Hepatocyte (in vitro differentiated cells): Measurements from ENCODE around the gene PRDM16. TPM values are rescaled to one million over a fixed set of nuclear protein-coding genes. Genes with fewer than 3 reads are reported as not detected.

Experiments
- DNase-seq: peaks from one replicate; pipeline ENCODE4 v3.0.0-alpha.2; 2016; ENCODE audit warnings: low spot score
- H2AFZ ChIP-seq: fragments of 200-600 bp; sonication (generic); 2 replicates; pipeline ENCODE4 v1.6.0; 2016; ENCODE audit warnings: antibody characterized with exemption, mild to moderate bottlenecking
- H3K27ac ChIP-seq: fragments of 200-600 bp; sonication (generic); 2 replicates; pipeline ENCODE4 v1.5.1; 2016; ENCODE audit warnings: mild to moderate bottlenecking
- H3K27me3 ChIP-seq: fragments of 200-600 bp; sonication (generic); 2 replicates; pipeline ENCODE4 v1.6.1; 2016
- H3K36me3 ChIP-seq: fragments of 200-600 bp; sonication (generic); replicated peaks from 2 replicates; pipeline ENCODE4 v1.5.1; 2016; ENCODE audit warnings: low read depth; ENCODE audit not compliant: insufficient read depth
- H3K4me1 ChIP-seq: fragments of 200-600 bp; sonication (generic); 2 replicates; pipeline ENCODE4 v1.5.1; 2016; ENCODE audit warnings: mild to moderate bottlenecking, moderate library complexity; ENCODE audit not compliant: insufficient read depth
- H3K4me2 ChIP-seq: fragments of 200-600 bp; sonication (generic); 2 replicates; pipeline ENCODE4 v1.6.0; 2016
- H3K4me3 ChIP-seq: fragments of 200-600 bp; sonication (generic); 2 replicates; pipeline ENCODE4 v1.5.1; 2016; ENCODE audit warnings: mild to moderate bottlenecking
- H3K79me2 ChIP-seq: fragments of 200-600 bp; sonication (generic); 2 replicates; pipeline ENCODE4 v1.6.0; 2017; ENCODE audit warnings: mild to moderate bottlenecking
- H3K9me2 ChIP-seq: fragments of 200-600 bp; sonication (generic); replicated peaks from 2 replicates; pipeline ENCODE4 v1.6.0; 2017; ENCODE audit warnings: mild to moderate bottlenecking; ENCODE audit not compliant: insufficient read depth
- H3K9me3 ChIP-seq: fragments of 200-600 bp; sonication (generic); 2 replicates; pipeline ENCODE4 v1.5.1; 2016; ENCODE audit warnings: low read depth, mild to moderate bottlenecking
- H4K20me1 ChIP-seq: fragments of 200-600 bp; sonication (generic); 2 replicates; pipeline ENCODE4 v1.6.0; 2016; ENCODE audit warnings: mild to moderate bottlenecking; ENCODE audit not compliant: insufficient read depth, poor library complexity, severe bottlenecking
- CTCF ChIP-seq: fragments of 200-600 bp; sonication (generic); IDR thresholded peaks from 2 replicates; pipeline ENCODE4 v1.5.1; 2016; ENCODE audit warnings: antibody characterized with exemption, mild to moderate bottlenecking; ENCODE audit not compliant: poor library complexity
- EZH2 ChIP-seq: fragments of 200-600 bp; sonication (generic); IDR thresholded peaks from 2 replicates; pipeline ENCODE4 v1.6.1; 2016; ENCODE audit warnings: antibody characterized with exemption, mild to moderate bottlenecking, borderline replicate concordance
- EZH2phosphoT487 ChIP-seq: fragments of 200-600 bp; sonication (generic); IDR thresholded peaks from one replicate; pipeline ENCODE4 v1.6.1; 2018; ENCODE audit warnings: antibody characterized with exemption, mild to moderate bottlenecking, low read depth, moderate library complexity; ENCODE audit not compliant: unreplicated experiment, severe bottlenecking
- WGBS: methylation state at CpG from one replicate; pipeline ENCODE4 v1.1.6; 2016; ENCODE audit warnings: low lambda C conversion rate; ENCODE audit errors: missing lambda C conversion rate; 5-methylcytosine and 5-hydroxymethylcytosine counted together
- polyA plus RNA-seq: library from polyadenylated mRNA; unstranded; fragments of >200 nt; fragmentation: Nextera tagmentation; extraction: Ambion mirVana; gene quantifications from 2 replicates; pipeline ENCODE4 v1.2.1, GENCODE V29; 2016
- total RNA-seq: library from RNA; depleted of rRNA; stranded (reverse); fragments of >200 nt; gene quantifications from 2 replicates; pipeline ENCODE4 v1.2.3, GENCODE V29; 2014

Gene PRDM16
- total and polyA plus RNA-seq, 2 experiments from 2014 or later = 8.1 to 9.9 TPM

DNA sequence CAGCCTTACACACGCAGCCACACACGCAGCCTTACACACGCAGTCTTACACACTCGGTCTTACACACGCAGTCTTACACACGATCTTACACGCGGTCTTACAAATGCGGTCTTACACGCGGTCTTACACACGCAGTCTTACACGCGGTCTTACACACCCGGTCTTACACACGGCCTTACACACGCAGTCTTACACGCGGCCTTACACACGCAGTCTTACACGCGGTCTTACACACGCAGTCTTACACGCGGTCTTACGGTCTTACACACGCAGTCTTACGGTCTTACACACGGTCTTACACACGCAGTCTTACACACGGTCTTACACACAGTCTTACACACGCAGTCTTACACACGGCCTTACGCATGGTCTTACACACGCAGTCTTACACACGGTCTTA, 111.9 kb downstream of the PRDM16 start:
- H3K4me2 ChIP-seq = no peak overlapping the region
- H3K9me3 ChIP-seq = no peaks in the 10 kb centered on the region
- H3K27ac ChIP-seq = no peak overlapping the region
- peaks cover 8% of the 10 kb centered on the region for H3K4me1 ChIP-seq
- no peak overlapping the region for H2AFZ ChIP-seq
- no peaks in the 10 kb centered on the region for H3K27me3 ChIP-seq
- no peak for DNase-seq
- 95% methylated on average over 34 of the region's 36 CpGs for WGBS
- H3K36me3 ChIP-seq = no peaks in the 10 kb centered on the region
- TF ChIP-seq EZH2 (no peak), EZH2phosphoT487 (no peak), CTCF (no peak)
- H4K20me1 ChIP-seq = no peaks in the 10 kb centered on the region
- no peak overlapping the region for H3K4me3 ChIP-seq
- no peaks in the 10 kb centered on the region for H3K79me2 ChIP-seq
- no peaks in the 10 kb centered on the region for H3K9me2 ChIP-seq

DNA sequence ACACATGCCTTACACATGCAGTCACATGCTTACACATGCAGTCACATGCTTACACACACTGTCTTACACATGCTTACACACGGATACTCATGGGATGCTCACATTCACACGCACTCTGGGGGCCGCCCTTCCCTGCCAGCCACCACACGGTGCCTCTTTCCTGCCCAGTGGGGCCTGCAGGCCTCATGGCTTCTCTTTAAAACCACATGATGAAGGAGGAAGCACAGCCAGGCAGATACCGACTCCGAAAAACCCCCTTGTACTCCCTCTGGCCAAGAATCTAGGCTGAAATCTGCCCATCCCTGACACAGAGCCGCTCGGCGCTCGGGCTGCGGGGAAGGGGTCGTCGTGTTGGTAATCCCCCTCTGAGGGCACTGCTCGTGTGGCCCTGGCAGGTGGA, 113.0 kb downstream of the PRDM16 start:
- 93% methylated on average over 14 of the region's 14 CpGs for WGBS
- Histone ChIP-seq H3K9me3 (no peaks in the 10 kb centered on the region), H3K27me3 (no peaks in the 10 kb centered on the region), H3K9me2 (no peaks in the 10 kb centered on the region), H3K4me3 (no peak overlapping the region), H3K79me2 (no peaks in the 10 kb centered on the region), H3K27ac (no peak overlapping the region), H3K4me1 (peaks cover 8% of the 10 kb centered on the region), H3K4me2 (no peak overlapping the region), H3K36me3 (no peaks in the 10 kb centered on the region), H4K20me1 (no peaks in the 10 kb centered on the region), H2AFZ (no peak overlapping the region)
- TF ChIP-seq EZH2 (no peak), CTCF (no peak), EZH2phosphoT487 (no peak)
- DNase-seq = no peak

GRCh38 chr1:3183411-3183810, 114.4 kb downstream of the PRDM16 start:
- no peak for TF ChIP-seq CTCF
- no peak for TF ChIP-seq EZH2phosphoT487
- no peak for TF ChIP-seq EZH2
- H3K79me2 ChIP-seq = no peaks in the 10 kb centered on the region
- DNase-seq = no peak
- H3K27me3 ChIP-seq = no peaks in the 10 kb centered on the region
- no peak overlapping the region for H3K4me2 ChIP-seq
- no peaks in the 10 kb centered on the region for H3K9me2 ChIP-seq
- H3K27ac ChIP-seq = no peak overlapping the region
- no peaks in the 10 kb centered on the region for H3K9me3 ChIP-seq
- no peaks in the 10 kb centered on the region for H3K36me3 ChIP-seq
- H3K4me3 ChIP-seq = no peak overlapping the region
- H2AFZ ChIP-seq = no peak overlapping the region
- 45% methylated on average over 12 of the region's 13 CpGs for WGBS
- H4K20me1 ChIP-seq = no peaks in the 10 kb centered on the region
- peaks cover 8% of the 10 kb centered on the region for H3K4me1 ChIP-seq

- Histone ChIP-seq H3K79me2 (no peaks in the 10 kb centered on the region), H3K4me1 (peaks cover 8% of the 10 kb centered on the region), H3K36me3 (no peaks in the 10 kb centered on the region), H4K20me1 (no peaks in the 10 kb centered on the region), H3K9me3 (no peaks in the 10 kb centered on the region), H3K4me3 (no peak overlapping the region), H3K27ac (no peak overlapping the region), H3K27me3 (no peaks in the 10 kb centered on the region), H3K9me2 (no peaks in the 10 kb centered on the region), H2AFZ (no peak overlapping the region), H3K4me2 (no peak overlapping the region)
- WGBS = 83% methylated on average over 22 of the region's 22 CpGs
- TF ChIP-seq EZH2 (no peak), CTCF (no peak), EZH2phosphoT487 (no peak)
- no peak for DNase-seq
Measured at GRCh38 chr1:3183813-3184212, 114.8 kb downstream of the PRDM16 start.
